Activated B cell treated with CpG ODN at 0.5 μM for 24 hours (primary cell): ENCODE data around the gene INF2. TPM values are rescaled to one million over a fixed set of nuclear protein-coding genes. Genes with fewer than 3 reads are reported as not detected.
A peak's percentile ranks its signal among the peaks of the same experiment; 100 is the strongest.

Experiments used
- ATAC-seq: fragments of 200-7000 bp; cut with Tn5 transposase; one replicate; pipeline ENCODE4 v1.10.0; 2021; ENCODE audit warnings: low read depth, mild to moderate bottlenecking, moderate library complexity
- CTCF ChIA-PET: fragments of 350-600 bp; sonication (Branson Sonifier 250); formaldehyde crosslinking; loops from one replicate; lab custom pipeline; 2021; ENCODE audit warnings: antibody characterized with exemption; lab: Charles Lee
- POLR2A ChIA-PET: fragments of 350-600 bp; sonication (Branson Sonifier 250); formaldehyde crosslinking; loops from one replicate; lab custom pipeline; 2021; ENCODE audit warnings: antibody characterized with exemption; lab: Charles Lee
- DNase-seq: peaks from one replicate; pipeline ENCODE4 v3.0.0; 2022
- H3K27ac Mint-ChIP-seq: one replicate; pipeline ENCODE4 v1.8.0; 2020; ENCODE audit warnings: mixed read lengths
- H3K27me3 Mint-ChIP-seq: one replicate; pipeline ENCODE4 v1.8.0; 2021; ENCODE audit warnings: mixed read lengths
- H3K36me3 Mint-ChIP-seq: one replicate; pipeline ENCODE4 v1.8.0; 2021; ENCODE audit warnings: low read depth, mixed read lengths
- H3K4me1 Mint-ChIP-seq: one replicate; pipeline ENCODE4 v1.8.0; 2021; ENCODE audit warnings: mixed read lengths
- H3K4me3 Mint-ChIP-seq: one replicate; pipeline ENCODE4 v1.8.0; 2020; ENCODE audit warnings: mild to moderate bottlenecking, mixed read lengths
- H3K9me3 Mint-ChIP-seq: one replicate; pipeline ENCODE4 v1.8.0; 2020; ENCODE audit warnings: mixed read lengths
- intact Hi-C: fragments of 100-400 bp; cut with micrococcal nuclease; formaldehyde crosslinking; loops from one replicate; pipeline ENCODE4 v1.15.1; 2024
- total RNA-seq: library from RNA; stranded (reverse); gene quantifications from 2 replicates; pipeline ENCODE4 v1.2.3, GENCODE V29; 2022
- TF ChIP-seq, protein P1 (sequence below): fragments of 200-600 bp; IDR thresholded peaks from one replicate; pipeline ENCODE4 v1.8.0; 2022; ENCODE audit warnings: antibody characterized with exemption, mild to moderate bottlenecking

The INF2 gene
- total RNA-seq, 1 donor from 2014 or later = 47.2 TPM

DNA sequence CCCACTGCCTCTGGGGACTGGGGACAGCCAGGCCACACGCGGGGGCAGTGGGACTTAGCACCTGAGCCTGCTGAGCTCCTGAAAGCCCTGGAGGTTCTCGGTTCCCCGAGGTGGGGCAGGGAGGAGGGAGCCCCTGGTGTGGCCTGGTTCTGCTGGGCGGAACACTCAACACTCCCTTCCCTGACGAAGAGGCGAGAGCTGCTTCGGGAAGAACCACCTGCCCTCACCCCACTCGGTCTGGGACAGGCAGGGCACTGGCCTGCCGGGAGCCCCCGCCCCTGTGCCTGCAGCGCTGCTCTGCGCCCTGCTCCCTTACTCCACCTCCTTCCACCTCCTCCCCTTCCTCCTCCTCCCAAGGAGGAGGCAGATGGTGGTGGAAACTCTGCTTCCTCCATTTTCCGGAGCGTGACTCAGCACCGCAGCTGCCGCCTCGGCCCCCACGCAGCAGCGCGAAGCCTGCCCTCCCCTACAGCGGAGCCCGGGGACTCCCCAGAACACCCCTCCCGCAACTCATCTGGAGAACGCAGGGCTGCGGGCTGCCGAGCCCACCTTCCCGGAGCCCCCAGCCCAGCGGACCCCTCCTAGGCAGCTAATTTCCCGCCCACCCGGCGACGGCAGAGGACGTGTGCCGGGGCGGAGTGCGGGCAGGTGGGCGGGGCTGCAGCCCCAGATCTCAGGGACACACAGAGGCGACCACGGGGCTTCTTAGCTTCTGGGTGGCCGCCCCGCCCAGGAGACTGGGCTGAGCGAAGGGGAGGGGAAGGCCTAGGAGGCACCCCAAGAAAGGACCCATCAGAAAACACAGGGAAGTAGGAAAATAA, 11.7 kb upstream of the INF2 start:
- ATAC-seq = peak; percentile 63
- no peaks in the 10 kb centered on the region for H3K36me3 Mint-ChIP-seq
- peaks cover 52% of the 10 kb centered on the region for H3K4me1 Mint-ChIP-seq
- H3K9me3 Mint-ChIP-seq = peaks cover 2% of the 10 kb centered on the region
- H3K4me3 Mint-ChIP-seq = peak overlapping the region; percentile 81
- H3K27me3 Mint-ChIP-seq = no peaks in the 10 kb centered on the region
- peak; percentile 69 for DNase-seq
- TF ChIP-seq, protein P1, sequence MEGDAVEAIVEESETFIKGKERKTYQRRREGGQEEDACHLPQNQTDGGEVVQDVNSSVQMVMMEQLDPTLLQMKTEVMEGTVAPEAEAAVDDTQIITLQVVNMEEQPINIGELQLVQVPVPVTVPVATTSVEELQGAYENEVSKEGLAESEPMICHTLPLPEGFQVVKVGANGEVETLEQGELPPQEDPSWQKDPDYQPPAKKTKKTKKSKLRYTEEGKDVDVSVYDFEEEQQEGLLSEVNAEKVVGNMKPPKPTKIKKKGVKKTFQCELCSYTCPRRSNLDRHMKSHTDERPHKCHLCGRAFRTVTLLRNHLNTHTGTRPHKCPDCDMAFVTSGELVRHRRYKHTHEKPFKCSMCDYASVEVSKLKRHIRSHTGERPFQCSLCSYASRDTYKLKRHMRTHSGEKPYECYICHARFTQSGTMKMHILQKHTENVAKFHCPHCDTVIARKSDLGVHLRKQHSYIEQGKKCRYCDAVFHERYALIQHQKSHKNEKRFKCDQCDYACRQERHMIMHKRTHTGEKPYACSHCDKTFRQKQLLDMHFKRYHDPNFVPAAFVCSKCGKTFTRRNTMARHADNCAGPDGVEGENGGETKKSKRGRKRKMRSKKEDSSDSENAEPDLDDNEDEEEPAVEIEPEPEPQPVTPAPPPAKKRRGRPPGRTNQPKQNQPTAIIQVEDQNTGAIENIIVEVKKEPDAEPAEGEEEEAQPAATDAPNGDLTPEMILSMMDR = no peak
- POLR2A ChIA-PET = interaction anchor here (0.6 to 6.9 kb wide), 8 partner anchors 9 to 31 kb away, joined by 3 to 182 read pairs (median 6); partner anchors contain the start of gene INF2
- CTCF ChIA-PET = interaction anchor here (1.0 to 1.6 kb wide), 6 partner anchors 12 to 31 kb away, joined by 3 to 10 read pairs (median 4); no protein-coding TSS in a partner anchor
- intact Hi-C loops = loop anchor here (1.0 to 2.0 kb wide), 4 partner anchors 12 to 75 kb away; no protein-coding TSS in a partner anchor
- H3K27ac Mint-ChIP-seq = peak overlapping the region; percentile 80

DNA sequence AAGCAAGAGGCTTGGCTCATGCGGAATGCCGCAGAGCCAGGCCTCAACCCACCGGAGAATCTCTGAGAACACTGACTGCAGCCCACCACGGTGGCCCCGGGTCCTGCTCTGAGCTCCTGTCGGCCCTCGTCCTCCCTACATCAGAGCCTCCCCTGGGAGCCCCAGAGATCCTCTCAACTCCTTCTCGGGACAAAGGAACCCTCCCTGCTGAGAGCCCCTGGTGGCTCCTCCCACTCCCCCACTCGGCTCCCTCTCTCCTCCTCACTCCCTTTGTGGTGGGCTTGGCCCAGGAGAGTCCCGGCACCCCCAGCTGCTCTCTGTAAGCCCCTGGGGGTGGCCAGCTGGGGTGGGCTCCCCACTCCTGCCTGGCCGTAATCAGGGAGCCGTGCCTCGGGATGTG, 11.1 kb upstream of the INF2 start:
- no peaks in the 10 kb centered on the region for H3K27me3 Mint-ChIP-seq
- ChIA-PET POLR2A (interaction anchor here (0.6 to 6.9 kb wide), 6 partner anchors 9 to 19 kb away, joined by 3 to 182 read pairs (median 8); partner anchors contain the start of gene INF2), CTCF (interaction anchor here (0.9 to 1.5 kb wide), 5 partner anchors 12 to 31 kb away, joined by 3 to 5 read pairs (median 3); no protein-coding TSS in a partner anchor)
- H3K4me1 Mint-ChIP-seq = peaks cover 52% of the 10 kb centered on the region
- intact Hi-C loops = no loop called here
- peak overlapping the region; percentile 80 for H3K27ac Mint-ChIP-seq
- TF ChIP-seq, protein P1 = no peak
- H3K4me3 Mint-ChIP-seq = peak overlapping the region; percentile 81
- peaks cover 2% of the 10 kb centered on the region for H3K9me3 Mint-ChIP-seq
- no peaks in the 10 kb centered on the region for H3K36me3 Mint-ChIP-seq
- DNase-seq (no peak), ATAC-seq (no peak)

DNA sequence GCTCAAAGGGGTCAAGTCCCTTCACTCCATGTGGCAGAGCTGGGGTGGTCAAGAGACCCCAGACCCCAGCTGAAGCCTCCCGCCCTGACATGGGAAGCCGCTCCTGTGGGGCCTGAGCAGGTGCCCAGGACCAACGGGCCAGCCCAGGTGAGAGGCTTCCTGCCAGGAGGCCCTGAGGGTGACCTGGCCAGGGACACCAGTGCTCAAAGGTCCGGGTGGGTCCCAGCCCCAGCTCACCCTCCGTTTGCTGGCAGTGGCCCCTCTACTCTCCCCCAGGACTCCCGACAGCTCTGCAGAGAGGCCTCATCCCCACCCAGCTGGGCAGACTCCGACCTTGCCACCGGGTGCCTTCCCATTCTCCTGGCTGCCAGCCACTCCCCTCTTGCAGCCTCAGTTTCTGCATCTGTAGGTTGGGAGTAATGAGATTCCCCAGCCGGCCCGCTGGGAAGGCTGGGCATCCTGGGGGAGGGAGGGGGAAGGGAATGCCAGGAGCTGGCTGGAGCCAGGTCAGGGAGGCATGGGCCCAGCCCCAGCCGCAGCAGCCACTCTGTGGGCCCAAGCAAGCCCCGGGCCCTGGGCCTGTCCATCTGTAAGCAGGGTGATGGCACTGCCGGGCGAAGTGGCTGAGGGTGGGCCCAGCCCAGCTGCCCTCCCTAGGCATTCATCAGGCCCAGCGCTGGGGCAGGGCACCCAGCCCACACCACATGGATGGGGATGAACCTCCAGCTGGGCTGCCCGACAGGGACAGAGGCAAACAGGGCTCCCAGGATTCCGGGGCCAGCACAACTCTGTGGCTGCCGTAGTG, 10.3 kb upstream of the INF2 start:
- intact Hi-C loops = no loop called here
- Mint-ChIP-seq H3K27me3 (no peaks in the 10 kb centered on the region), H3K36me3 (no peaks in the 10 kb centered on the region), H3K27ac (no peak overlapping the region), H3K4me1 (peaks cover 48% of the 10 kb centered on the region), H3K4me3 (no peak overlapping the region), H3K9me3 (peaks cover 2% of the 10 kb centered on the region)
- DNase-seq (no peak), ATAC-seq (no peak)
- ChIA-PET POLR2A (interaction anchor here (2.2 to 6.9 kb wide), 3 partner anchors 13 to 19 kb away, joined by 9 to 182 read pairs (median 30); no protein-coding TSS in a partner anchor), CTCF (interaction anchor here (0.9 to 2.3 kb wide), 5 partner anchors 13 to 30 kb away, joined by 3 to 14 read pairs (median 3); no protein-coding TSS in a partner anchor)
- TF ChIP-seq, protein P1 = no peak

GRCh38 chr14:104680056-104680805, 9.2 kb upstream of the INF2 start:
- ChIA-PET POLR2A (interaction anchor here (1.0 to 6.9 kb wide), 7 partner anchors 9 to 73 kb away, joined by 3 to 182 read pairs (median 5); partner anchors contain the start of gene SIVA1), CTCF (interaction anchor here (1.4 to 2.3 kb wide), 5 partner anchors 14 to 28 kb away, joined by 3 to 14 read pairs (median 9); no protein-coding TSS in a partner anchor)
- Mint-ChIP-seq H3K9me3 (no peaks in the 10 kb centered on the region), H3K27me3 (no peaks in the 10 kb centered on the region), H3K27ac (peak overlapping the region; percentile 38), H3K4me3 (no peak overlapping the region), H3K4me1 (peaks cover 58% of the 10 kb centered on the region), H3K36me3 (no peaks in the 10 kb centered on the region)
- intact Hi-C loops = loop anchor here (10.0 kb wide), 1 partner anchor 245 kb away; the partner anchor contains the start of gene PLD4
- DNase-seq = no peak
- no peak for ATAC-seq
- TF ChIP-seq, protein P1 = no peak
